NT2/D1 (cell line): ENCODE measurements around the gene ADAMTSL2.

Source experiments
- DNase-seq: peaks from one replicate; pipeline ENCODE4 v3.0.0-alpha.2; 2011; ENCODE audit warnings: low read depth, low spot score
- H3K27me3 ChIP-seq: 2 replicates; pipeline ENCODE4 v1.6.0; 2011; ENCODE audit warnings: mild to moderate bottlenecking; ENCODE audit not compliant: insufficient read length, insufficient read depth
- H3K36me3 ChIP-seq: 2 replicates; pipeline ENCODE4 v1.6.1; 2011; ENCODE audit warnings: mild to moderate bottlenecking, low read length, mixed read lengths; ENCODE audit not compliant: insufficient read depth, insufficient read length
- H3K4me1 ChIP-seq: 2 replicates; pipeline ENCODE4 v1.5.1; 2011; ENCODE audit not compliant: insufficient read depth, insufficient read length
- H3K4me3 ChIP-seq: 2 replicates; pipeline ENCODE4 v1.5.1; 2011; ENCODE audit warnings: low read depth; ENCODE audit not compliant: insufficient read length
- H3K9ac ChIP-seq: 2 replicates; pipeline ENCODE4 v1.6.0; 2011; ENCODE audit warnings: low read depth; ENCODE audit not compliant: insufficient read length
- H3K9me3 ChIP-seq: 2 replicates; pipeline ENCODE4 v1.5.1; 2011; ENCODE audit warnings: mild to moderate bottlenecking, low read length; ENCODE audit not compliant: insufficient read depth
- SUZ12 ChIP-seq: IDR thresholded peaks from 2 replicates; pipeline ENCODE4 v1.6.1; 2011; ENCODE audit not compliant: insufficient read length, insufficient read depth; ENCODE audit errors: extremely low read depth
- YY1 ChIP-seq: IDR thresholded peaks from 2 replicates; pipeline ENCODE4 v1.6.1; 2011; ENCODE audit not compliant: insufficient read length, insufficient read depth
- ZNF274 ChIP-seq: IDR thresholded peaks from 2 replicates; pipeline ENCODE4 v1.6.1; 2011; ENCODE audit warnings: mild to moderate bottlenecking, low read depth, low read length

ADAMTSL2 gene

DNA sequence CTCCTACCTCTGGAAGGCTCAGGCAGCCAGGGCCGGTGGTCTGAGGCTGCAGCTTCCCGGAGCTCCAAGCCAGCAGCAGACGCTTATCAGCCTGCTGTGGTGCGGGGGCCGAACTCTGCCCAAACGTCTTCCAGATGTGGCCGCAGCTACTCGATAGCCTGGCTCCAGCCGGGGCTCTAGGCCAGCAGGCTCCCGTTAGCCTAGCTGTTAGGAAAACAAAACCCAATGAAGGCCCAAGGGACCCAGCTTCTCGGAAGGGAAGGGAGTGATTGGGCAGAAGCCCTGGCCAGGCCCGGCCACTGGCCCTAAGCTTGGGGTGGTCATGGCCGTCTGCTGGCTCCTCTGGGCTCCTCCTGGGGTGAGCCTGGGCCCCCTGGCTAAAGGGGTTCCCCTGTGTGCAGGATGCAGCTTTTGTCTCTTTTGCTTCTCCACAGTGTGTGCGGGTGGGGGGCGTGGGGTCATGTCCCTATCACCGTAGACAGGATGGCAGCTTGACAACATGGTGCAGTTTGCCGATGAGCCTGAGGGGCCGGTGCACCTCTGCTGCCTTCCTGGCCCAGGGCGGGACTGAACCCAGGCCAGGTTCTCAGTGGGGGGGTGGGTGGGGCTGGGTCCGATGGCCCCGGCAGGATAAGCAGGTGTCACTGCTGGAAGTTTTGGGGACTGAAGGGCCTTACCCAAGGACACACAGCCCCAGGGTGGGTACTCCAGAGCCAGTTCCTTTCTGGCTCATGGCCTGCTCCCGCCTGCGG lies 28.4 kb upstream of the ADAMTSL2 start:
- TF ChIP-seq ZNF274 (no peak), YY1 (no peak), SUZ12 (no peak)
- DNase-seq, result no peak
- no peak overlapping the region for H3K4me3 ChIP-seq
- no peak overlapping the region for H3K9ac ChIP-seq
- H3K27me3 ChIP-seq, result peaks cover 17% of the 10 kb centered on the region
- H3K4me1 ChIP-seq, result peaks cover 16% of the 10 kb centered on the region
- H3K36me3 ChIP-seq, result no peaks in the 10 kb centered on the region
- H3K9me3 ChIP-seq, result peaks cover 18% of the 10 kb centered on the region

DNA sequence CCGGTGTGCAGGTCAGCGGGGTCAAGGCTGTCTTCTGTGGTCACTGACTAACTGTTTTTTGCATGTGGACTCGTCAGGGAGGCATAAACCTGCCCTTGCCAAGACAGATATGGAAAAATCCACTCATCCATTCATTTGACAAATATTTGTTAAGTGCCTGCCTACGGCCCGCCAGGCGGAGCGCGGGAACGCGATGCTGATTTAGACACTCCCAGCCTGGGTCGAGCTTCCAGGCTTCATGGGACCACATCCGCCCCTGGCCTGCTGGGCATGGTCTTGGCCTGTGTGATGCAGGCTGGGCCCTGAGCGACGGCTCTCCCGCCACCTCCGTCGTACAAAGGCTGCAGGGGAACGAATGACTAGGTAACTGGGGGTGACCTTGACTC lies 27.9 kb upstream of the ADAMTSL2 start:
- no peak for TF ChIP-seq SUZ12
- TF ChIP-seq YY1, result no peak
- no peak for TF ChIP-seq ZNF274
- no peak overlapping the region for H3K9ac ChIP-seq
- no peak for DNase-seq
- H3K4me1 ChIP-seq, result peaks cover 16% of the 10 kb centered on the region
- H3K9me3 ChIP-seq, result peaks cover 12% of the 10 kb centered on the region
- H3K36me3 ChIP-seq, result no peaks in the 10 kb centered on the region
- H3K4me3 ChIP-seq, result no peak overlapping the region
- H3K27me3 ChIP-seq, result peaks cover 17% of the 10 kb centered on the region

DNA sequence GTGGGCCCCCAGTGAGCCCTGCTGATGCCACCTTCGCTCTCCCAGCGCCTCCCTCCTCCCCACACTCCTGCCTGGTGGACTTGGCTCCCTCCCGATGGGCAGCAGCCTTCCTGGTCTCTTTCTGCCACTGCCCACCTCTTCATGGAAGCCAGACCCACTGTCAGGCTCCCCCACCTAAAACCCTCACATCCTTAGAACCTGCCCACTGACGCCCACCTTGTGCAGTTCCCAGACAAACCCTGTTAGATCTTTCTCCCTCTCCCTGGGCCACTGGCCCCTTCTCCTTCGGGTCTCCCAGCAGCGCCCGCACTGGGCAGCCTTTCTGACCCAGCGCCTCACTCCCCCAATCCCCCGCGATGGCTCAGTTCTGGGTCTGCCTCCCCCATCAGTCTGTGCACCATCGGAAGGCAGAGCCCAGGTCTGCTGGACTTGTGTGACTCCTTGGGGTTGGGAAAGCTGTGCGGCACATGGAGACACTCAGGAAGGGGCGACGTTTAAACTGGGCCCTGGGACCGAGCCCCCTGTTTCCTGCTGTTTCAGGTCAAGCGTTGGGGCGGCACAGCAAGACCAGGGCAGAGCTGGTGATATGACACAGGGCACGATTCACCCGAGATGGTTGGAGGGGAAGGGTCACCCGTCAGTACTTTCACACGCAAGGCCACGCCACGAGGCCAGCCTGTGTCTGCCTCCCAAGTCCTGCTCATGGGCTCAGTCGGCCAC lies 27.1 kb upstream of the ADAMTSL2 start:
- DNase-seq, result no peak
- H3K36me3 ChIP-seq, result no peaks in the 10 kb centered on the region
- H3K27me3 ChIP-seq, result peaks cover 17% of the 10 kb centered on the region
- H3K9ac ChIP-seq, result no peak overlapping the region
- peaks cover 5% of the 10 kb centered on the region for H3K9me3 ChIP-seq
- no peak for TF ChIP-seq ZNF274
- TF ChIP-seq SUZ12, result no peak
- H3K4me1 ChIP-seq, result peaks cover 16% of the 10 kb centered on the region
- no peak overlapping the region for H3K4me3 ChIP-seq

DNA sequence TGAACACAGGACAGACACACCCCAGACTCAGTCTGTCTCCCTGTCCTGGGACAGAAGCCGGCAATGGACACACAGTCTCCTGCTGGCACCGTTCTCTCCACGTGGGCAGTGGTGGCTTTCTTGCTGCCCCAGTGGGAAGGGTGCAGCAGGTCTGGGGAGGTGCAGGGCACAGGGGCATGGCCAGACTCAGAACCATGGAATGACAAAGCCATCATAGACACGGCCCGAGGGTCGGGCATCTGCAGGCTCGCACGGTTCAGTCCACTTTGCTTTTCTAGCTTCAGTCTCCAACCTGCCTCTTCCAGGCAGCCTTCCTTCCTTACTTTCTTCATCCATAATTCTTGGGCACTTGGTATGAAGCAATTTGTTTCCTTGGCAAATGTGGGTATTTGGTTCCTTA lies 26.5 kb upstream of the ADAMTSL2 start:
- no peak for TF ChIP-seq YY1
- TF ChIP-seq ZNF274, result no peak
- TF ChIP-seq SUZ12, result no peak
- DNase-seq, result no peak
- H3K9me3 ChIP-seq, result no peaks in the 10 kb centered on the region
- H3K36me3 ChIP-seq, result no peaks in the 10 kb centered on the region
- peaks cover 17% of the 10 kb centered on the region for H3K27me3 ChIP-seq
- H3K9ac ChIP-seq, result no peak overlapping the region
- H3K4me1 ChIP-seq, result peaks cover 19% of the 10 kb centered on the region
- H3K4me3 ChIP-seq, result no peak overlapping the region

DNA sequence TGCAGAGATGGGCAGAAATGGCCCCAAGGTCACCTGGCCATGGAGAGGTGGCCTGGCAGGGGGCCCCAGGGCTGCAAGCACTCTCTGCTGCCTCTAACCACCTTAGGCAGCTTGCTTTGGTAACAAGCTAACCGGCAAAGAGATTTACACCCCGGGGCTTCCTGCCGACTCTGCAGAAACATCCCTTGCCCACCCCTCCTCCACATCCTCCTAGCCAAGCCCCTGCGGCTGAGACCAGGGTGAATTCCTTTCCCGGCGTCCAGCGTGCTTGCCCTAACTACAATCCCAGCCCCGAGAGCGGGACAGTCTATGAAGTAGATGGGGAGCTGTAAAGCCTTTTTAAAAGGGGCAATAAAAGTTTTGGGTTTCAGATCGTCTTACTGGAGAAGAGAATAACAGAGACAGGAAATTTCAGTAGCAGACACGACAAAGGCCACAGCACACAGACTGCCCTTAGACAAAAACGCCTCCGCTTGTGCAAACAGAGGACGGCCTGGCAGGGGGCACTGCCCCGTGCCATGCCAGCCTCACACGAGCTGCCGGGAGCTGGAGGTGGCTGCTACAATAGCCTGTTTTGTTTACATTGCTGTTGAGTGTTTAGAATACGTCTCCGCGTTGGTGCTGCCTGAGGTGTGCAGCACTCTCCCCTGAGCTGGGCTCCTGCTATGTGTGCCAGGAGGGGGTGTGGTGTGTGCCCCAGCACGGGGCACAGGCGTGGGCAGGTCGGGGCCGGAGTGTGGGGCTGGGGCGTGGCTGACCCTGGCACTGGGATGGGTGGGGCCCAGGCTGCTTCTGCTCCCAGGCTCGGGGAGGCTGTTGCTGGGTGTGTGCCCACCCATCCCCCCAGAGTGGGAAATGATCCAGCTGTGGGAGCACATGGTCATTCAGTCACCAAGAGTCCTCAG lies 25.1 kb upstream of the ADAMTSL2 start:
- Histone ChIP-seq H3K9me3 (no peaks in the 10 kb centered on the region), H3K27me3 (peaks cover 17% of the 10 kb centered on the region), H3K9ac (peak overlapping the region; percentile 72), H3K4me3 (peak overlapping the region; percentile 6), H3K36me3 (no peaks in the 10 kb centered on the region), H3K4me1 (peaks cover 22% of the 10 kb centered on the region)
- peak; percentile 83 for DNase-seq
- TF ChIP-seq ZNF274 (no peak), YY1 (no peak), SUZ12 (no peak)

- no peak for DNase-seq
- Histone ChIP-seq H3K9ac (no peak overlapping the region), H3K36me3 (no peaks in the 10 kb centered on the region), H3K4me1 (peaks cover 24% of the 10 kb centered on the region), H3K4me3 (no peak overlapping the region), H3K9me3 (no peaks in the 10 kb centered on the region), H3K27me3 (peaks cover 17% of the 10 kb centered on the region)
- TF ChIP-seq YY1 (no peak), SUZ12 (no peak), ZNF274 (no peak)
These were observed 23.5 kb upstream of the ADAMTSL2 start for GRCh38 chr9:133510926-133511505.

DNA sequence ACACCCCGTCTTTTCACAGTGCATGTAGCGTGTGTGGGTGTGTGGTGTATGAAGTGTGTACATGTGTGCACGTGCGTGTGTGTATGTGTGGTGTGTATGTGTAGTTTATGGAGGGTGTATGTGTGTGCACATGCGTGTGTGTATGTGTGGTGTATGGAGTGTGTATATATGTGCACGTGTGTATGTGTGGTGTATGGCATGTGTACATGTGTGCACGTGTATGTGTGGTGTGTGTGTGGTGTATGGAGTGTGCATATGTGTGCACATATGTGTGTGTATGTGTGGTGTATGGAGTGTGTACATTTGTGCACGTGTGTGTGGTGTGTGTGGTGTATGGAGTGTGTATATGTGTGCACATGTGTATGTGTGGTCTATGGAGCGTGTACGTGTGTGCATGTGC lies 22.9 kb upstream of the ADAMTSL2 start:
- DNase-seq, result no peak
- Histone ChIP-seq H3K9me3 (no peaks in the 10 kb centered on the region), H3K4me3 (no peak overlapping the region), H3K27me3 (peaks cover 17% of the 10 kb centered on the region), H3K36me3 (no peaks in the 10 kb centered on the region), H3K4me1 (peaks cover 24% of the 10 kb centered on the region), H3K9ac (no peak overlapping the region)
- TF ChIP-seq YY1 (no peak), ZNF274 (no peak), SUZ12 (no peak)
